Central memory CD8-positive, alpha-beta T cell (primary cell): ENCODE data around the gene DCTN5.
A peak's percentile ranks its signal among the peaks of the same experiment; 100 is the strongest.
"Not testable (repeated sequence)": the region's sequence is repeated elsewhere in the genome, so short reads cannot be mapped to it uniquely, and the experiment has no call there.

Experiments
- ATAC-seq: fragments of 150-1000 bp; cut with Tn5 transposase; replicated peaks from 2 replicates; pipeline ENCODE4 v1.10.0; 2022; ENCODE audit warnings: mild to moderate bottlenecking, moderate FRiP score, moderate number of reproducible peaks; ENCODE audit not compliant: poor library complexity, severe bottlenecking; ENCODE audit errors: extremely low read depth
- DNase-seq, 2 donors: peaks; one replicate each; pipeline ENCODE4 v3.0.0; 2021; ENCODE audit warnings: low spot score in 2 of 2
- H3K27ac Mint-ChIP-seq: one replicate; pipeline ENCODE4 v1.8.0; 2022; ENCODE audit warnings: low read depth, mild to moderate bottlenecking, moderate library complexity, mixed read lengths
- H3K27me3 Mint-ChIP-seq: one replicate; pipeline ENCODE4 v1.8.0; 2022; ENCODE audit warnings: mixed read lengths
- H3K36me3 Mint-ChIP-seq: one replicate; pipeline ENCODE4 v1.8.0; 2022; ENCODE audit warnings: mild to moderate bottlenecking, moderate library complexity, mixed read lengths; ENCODE audit not compliant: insufficient read depth
- H3K4me1 Mint-ChIP-seq: one replicate; pipeline ENCODE4 v1.8.0; 2022; ENCODE audit warnings: mixed read lengths
- H3K4me3 Mint-ChIP-seq: one replicate; pipeline ENCODE4 v1.8.0; 2022; ENCODE audit warnings: mild to moderate bottlenecking, moderate library complexity, mixed read lengths
- H3K9me3 Mint-ChIP-seq: one replicate; pipeline ENCODE4 v1.8.0; 2022; ENCODE audit warnings: mixed read lengths

Gene DCTN5

DNA sequence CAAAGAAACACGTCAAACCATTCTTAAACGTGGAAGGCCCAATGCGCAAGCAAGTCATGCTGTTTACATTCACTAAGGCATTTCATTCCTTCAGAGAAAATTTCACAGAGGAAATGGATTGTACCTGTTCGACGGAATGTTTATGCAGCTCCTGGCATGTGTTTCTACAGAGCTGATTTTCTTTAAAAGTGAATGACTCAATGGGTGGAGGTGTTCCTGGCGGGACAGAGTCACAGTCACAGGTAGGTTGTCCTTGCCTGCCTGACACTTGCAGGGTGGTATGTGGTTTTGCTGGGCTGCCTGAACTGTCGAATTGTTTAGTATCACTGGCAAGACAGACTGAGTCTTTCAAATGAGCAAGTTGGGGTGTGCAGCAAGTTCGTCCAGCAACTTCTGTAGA lies 11.8 kb upstream of the DCTN5 start:
- Mint-ChIP-seq H3K27me3 (no peaks in the 10 kb centered on the region), H3K27ac (no peak overlapping the region), H3K9me3 (no peaks in the 10 kb centered on the region), H3K36me3 (peaks cover 36% of the 10 kb centered on the region), H3K4me1 (peaks cover 6% of the 10 kb centered on the region), H3K4me3 (no peak overlapping the region)
- ATAC-seq (no peak), DNase-seq (no peak)

DNA sequence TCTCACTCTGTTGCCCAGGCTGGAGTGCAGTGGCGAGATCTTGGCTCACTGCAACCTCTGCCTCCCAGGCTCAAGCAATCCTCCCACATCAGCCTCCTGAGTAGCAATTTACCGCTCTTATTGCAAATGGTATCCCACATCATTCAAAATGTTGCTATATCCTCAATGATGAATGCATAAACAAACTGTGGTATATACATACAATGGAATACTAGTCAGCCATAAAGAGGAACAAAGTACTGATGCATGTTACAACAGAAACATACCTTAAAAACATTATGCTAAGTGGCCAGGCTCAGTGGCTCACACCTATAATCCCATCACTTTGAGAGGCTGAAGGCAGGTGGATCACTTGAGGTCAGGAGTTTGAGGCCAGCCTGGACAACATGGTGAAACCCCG lies 9.4 kb upstream of the DCTN5 start:
- H3K4me1 Mint-ChIP-seq, DNase-seq, H3K27me3 Mint-ChIP-seq, H3K27ac Mint-ChIP-seq, H3K4me3 Mint-ChIP-seq, H3K9me3 Mint-ChIP-seq, ATAC-seq: not testable (repeated sequence)
- peaks cover 29% of the 10 kb centered on the region for H3K36me3 Mint-ChIP-seq

DNA sequence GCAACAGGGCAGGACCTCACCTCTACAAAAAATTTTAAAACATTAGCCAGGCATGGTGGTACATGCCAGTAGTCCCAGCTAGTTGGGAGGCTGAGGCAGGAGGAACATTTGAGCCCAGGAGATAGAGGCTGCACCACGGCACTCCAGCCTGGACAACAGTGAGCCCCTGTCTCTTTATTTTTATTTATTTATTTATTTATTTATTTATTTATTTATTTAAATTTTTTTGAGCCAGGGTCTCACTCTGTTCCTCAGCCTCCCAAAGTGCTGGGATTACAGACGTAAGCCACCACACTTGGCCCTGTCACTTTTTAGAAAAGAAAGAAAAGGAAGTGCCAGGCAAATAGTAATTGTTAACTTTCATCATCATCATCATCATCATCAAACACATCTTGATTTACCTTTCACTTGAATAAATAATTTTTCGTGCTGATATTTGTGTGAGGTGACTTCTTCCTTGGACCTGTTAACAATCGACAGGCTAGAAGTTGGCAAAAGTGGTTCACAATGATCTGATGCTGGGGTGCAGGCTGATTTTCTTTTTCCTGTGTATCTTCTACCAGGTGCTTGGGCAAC lies 6.7 kb upstream of the DCTN5 start:
- no peak for DNase-seq
- H3K27ac Mint-ChIP-seq: no peak overlapping the region
- peaks cover 30% of the 10 kb centered on the region for H3K36me3 Mint-ChIP-seq
- no peak for ATAC-seq
- H3K4me1 Mint-ChIP-seq: peaks cover 11% of the 10 kb centered on the region
- H3K4me3 Mint-ChIP-seq: no peak overlapping the region
- H3K9me3 Mint-ChIP-seq: no peaks in the 10 kb centered on the region
- H3K27me3 Mint-ChIP-seq: no peaks in the 10 kb centered on the region

DNA sequence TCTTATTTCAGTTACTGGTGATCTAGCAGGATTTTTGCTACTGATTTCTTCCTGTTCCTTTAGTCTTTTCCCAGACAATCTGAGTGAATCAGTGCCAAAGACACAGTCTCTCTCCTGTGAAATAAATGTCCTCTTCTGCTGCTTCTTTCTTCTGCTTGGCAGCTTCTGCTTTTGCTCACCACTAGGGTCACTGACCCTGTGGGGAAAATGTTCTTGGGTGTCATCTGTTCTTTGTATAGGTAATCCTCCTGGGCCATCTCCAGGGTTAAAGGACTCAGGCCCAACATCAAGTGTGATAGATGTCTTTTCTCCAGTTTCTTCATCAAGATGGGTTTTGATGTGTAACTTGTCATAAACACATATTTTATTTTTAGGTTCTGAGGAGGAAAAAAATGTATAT lies 5.3 kb upstream of the DCTN5 start:
- no peak overlapping the region for H3K27ac Mint-ChIP-seq
- H3K4me1 Mint-ChIP-seq: peaks cover 19% of the 10 kb centered on the region
- no peak overlapping the region for H3K4me3 Mint-ChIP-seq
- no peak for ATAC-seq
- DNase-seq: no peak
- peaks cover 31% of the 10 kb centered on the region for H3K36me3 Mint-ChIP-seq
- H3K9me3 Mint-ChIP-seq: no peaks in the 10 kb centered on the region
- H3K27me3 Mint-ChIP-seq: no peaks in the 10 kb centered on the region

DNA sequence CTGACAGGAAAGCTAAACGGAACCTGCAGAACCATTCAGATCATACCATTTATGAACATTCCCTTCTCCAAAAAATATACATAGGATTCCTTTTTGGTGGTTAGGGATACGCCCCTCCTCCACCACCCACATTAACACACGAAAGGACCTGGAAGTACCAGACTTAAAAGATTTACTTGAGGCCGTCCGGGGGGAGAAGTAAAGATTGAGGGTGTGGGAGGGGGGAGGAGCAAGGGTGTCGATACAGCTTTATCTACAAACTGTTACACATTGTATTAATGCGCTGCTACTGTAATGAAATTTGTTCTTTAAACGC lies 693 bp upstream of the DCTN5 start:
- no peak for ATAC-seq
- Mint-ChIP-seq H3K4me1 (peaks cover 33% of the 10 kb centered on the region), H3K4me3 (peak overlapping the region; percentile 93), H3K9me3 (no peaks in the 10 kb centered on the region), H3K27ac (peak overlapping the region; percentile 94), H3K27me3 (no peaks in the 10 kb centered on the region), H3K36me3 (peaks cover 45% of the 10 kb centered on the region)
- DNase-seq: no peak

DNA sequence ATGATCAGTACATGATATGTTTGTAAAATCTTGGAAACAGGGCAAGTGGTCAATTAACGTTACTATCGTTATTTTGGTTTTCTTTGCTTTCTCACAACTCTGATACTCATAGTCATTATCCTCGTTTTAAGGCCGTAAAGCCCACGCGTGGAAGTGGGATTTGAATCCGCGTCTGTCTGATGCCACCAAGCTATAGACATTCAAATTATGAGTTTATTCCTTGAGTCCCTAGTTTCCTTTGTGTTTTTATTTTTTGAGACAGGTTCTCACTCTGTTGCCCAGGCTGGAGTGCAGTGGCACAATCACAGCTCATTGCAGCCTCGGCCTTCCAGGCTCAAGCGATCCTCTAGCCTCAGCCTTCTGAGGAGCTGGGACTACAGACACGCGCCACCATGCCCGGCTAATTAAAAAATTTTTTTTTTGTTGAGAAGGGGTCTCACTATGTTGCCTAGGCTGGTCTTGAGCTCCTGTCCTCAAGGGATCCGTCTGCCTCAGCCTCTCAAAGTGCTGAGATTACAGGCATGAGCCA lies 1.0 kb downstream of the DCTN5 start:
- H3K9me3 Mint-ChIP-seq: no peaks in the 10 kb centered on the region
- no peak for ATAC-seq
- peaks cover 47% of the 10 kb centered on the region for H3K4me1 Mint-ChIP-seq
- no peak for DNase-seq
- peak overlapping the region; percentile 93 for H3K4me3 Mint-ChIP-seq
- H3K27me3 Mint-ChIP-seq: no peaks in the 10 kb centered on the region
- peaks cover 49% of the 10 kb centered on the region for H3K36me3 Mint-ChIP-seq
- H3K27ac Mint-ChIP-seq: peak overlapping the region; percentile 94

DNA sequence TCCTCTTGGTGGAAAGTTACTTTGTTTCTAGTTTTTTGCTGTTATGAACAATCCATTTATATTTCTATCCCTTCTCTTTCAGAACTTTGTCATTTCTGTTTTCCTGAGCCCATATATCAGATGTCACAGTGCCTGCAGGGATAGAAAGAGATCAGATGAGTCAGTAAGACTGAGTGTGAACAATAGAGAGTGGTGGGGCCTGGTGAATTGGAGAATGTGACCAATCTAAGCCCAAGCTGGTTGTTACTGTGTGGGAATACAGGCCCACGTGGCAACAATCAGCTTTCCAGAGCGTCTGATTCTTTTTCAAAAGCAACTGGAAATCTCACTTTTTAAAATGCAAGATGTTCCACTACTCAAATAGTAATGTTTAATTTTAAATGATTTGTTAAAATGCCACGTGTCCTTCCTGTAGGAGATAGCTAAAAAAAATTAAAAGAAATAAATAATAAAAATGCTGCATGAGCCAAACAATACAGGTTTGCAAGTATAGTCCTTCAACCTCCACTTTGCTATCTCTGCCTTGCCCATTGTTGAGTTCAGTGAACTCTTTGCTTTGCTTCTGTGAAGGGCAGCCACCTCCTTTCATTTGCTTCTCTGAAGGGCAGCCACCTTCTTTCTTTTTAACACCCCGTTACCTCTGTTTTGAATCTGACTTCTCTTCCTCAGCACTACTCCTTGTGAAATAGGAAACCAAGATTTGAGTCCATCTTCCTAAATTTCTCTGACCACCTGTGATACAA lies 9.6 kb downstream of the DCTN5 start:
- Mint-ChIP-seq H3K36me3 (peaks cover 40% of the 10 kb centered on the region), H3K27ac (no peak overlapping the region), H3K4me3 (no peak overlapping the region), H3K9me3 (no peaks in the 10 kb centered on the region), H3K27me3 (no peaks in the 10 kb centered on the region), H3K4me1 (peaks cover 24% of the 10 kb centered on the region)
- no peak for DNase-seq
- no peak for ATAC-seq

DNA sequence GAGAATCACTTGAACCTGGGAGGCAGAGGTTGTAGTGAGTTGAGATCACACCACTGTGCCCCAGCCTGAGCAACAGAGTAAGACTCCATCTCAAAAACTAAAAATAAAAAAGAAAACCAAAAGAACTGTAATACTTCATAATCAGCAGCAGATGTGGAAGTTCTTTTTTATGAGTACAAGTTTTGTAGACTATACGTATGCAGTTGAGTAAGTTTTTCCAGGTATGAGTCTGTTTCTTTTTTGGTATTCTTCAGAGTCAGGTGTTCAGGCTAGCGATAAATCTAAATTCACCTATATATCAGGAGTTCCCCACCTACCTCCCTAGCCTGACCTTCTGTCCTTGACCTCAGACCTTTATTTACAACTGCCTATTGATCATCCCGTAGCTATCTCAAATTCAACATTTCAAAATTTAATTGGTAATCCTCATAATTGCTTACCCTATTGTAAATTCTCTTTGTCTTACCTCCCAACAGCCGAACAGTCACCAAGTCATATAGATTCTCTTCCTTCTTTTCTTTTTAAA lies 10.7 kb downstream of the DCTN5 start:
- H3K36me3 Mint-ChIP-seq: peaks cover 31% of the 10 kb centered on the region
- no peak for ATAC-seq
- H3K27ac Mint-ChIP-seq: no peak overlapping the region
- no peaks in the 10 kb centered on the region for H3K27me3 Mint-ChIP-seq
- H3K4me3 Mint-ChIP-seq: no peak overlapping the region
- no peak for DNase-seq
- H3K9me3 Mint-ChIP-seq: no peaks in the 10 kb centered on the region
- peaks cover 17% of the 10 kb centered on the region for H3K4me1 Mint-ChIP-seq

DNA sequence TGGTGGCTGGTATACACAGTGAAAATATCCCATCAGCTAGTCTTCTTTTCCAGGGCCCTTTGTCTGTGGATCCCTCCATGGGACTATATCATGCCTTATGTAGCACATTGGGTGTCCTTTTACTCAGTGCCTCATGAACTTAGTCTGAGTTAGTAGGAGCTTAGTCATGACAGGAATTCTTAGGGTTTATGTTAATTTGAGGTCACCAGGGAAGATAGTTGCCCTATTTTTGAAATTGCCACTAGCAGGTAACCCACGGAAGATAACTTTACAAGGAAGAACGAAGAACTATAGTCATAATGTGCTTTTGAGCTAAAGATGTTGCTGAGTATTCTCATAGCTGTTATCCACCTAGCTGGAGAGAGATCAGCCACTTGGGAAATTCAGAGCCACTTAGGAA lies 22.7 kb downstream of the DCTN5 start:
- DNase-seq (no peak), ATAC-seq (no peak)
- Mint-ChIP-seq H3K9me3 (no peaks in the 10 kb centered on the region), H3K27me3 (no peaks in the 10 kb centered on the region), H3K4me1 (no peaks in the 10 kb centered on the region), H3K4me3 (no peak overlapping the region), H3K36me3 (peaks cover 59% of the 10 kb centered on the region), H3K27ac (no peak overlapping the region)

DNA sequence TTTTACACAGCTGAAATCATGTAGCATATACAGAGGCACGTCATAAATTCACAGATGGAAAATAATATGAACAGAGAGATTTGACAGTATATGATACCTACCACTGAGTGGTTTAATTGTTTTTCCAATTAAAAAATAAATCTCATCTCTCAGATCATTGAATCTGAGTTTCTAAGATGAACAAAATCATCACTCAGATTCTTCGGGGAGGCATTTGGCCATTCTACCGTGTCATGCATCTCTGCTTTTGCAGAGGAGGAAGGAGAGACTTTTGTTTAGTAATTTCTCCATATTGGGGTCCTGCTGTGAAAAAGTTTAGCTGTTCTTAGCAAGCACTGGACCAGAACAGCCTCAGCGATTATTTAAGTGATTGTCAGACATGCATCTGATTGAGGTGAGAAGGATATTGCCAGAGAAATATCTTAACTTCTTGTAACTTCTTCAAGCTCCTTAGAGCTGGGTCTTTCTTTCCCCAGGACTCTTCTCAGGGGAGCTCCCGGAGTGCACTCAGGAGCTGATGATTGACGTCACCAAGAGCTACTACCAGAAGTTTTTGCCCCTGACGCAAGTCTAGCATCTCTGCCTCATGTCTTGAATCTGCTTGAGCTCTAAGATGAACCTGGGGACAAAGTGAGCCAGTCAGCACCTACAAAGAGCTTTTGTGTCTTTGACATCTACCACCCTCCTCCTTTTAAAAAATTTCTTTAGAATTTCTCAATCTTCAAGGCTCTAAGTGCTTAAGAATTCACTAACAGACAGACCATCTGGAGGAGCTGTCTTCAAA lies 25.5 kb downstream of the DCTN5 start:
- Mint-ChIP-seq H3K4me1 (no peaks in the 10 kb centered on the region), H3K4me3 (no peak overlapping the region), H3K9me3 (no peaks in the 10 kb centered on the region), H3K27ac (no peak overlapping the region), H3K27me3 (no peaks in the 10 kb centered on the region), H3K36me3 (peaks cover 47% of the 10 kb centered on the region)
- DNase-seq (no peak), ATAC-seq (no peak)

DNA sequence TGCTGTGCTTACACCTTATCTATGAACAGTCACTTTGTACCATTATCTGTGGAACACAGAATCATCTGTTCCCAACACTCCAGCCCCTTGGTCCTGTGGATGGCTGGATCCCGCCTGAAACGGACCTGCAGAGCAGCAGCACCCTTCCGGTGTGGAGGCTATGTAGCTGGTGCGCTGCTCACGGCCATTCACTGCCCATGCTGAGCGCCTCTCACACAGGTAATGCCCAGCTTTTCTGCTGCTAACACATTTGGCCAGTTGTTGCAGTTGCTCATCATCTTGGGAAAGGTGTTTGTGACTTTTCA lies 26.0 kb downstream of the DCTN5 start:
- ATAC-seq (no peak), DNase-seq (no peak)
- H3K4me3 Mint-ChIP-seq: no peak overlapping the region
- H3K36me3 Mint-ChIP-seq: peaks cover 44% of the 10 kb centered on the region
- H3K9me3 Mint-ChIP-seq: no peaks in the 10 kb centered on the region
- H3K4me1 Mint-ChIP-seq: no peaks in the 10 kb centered on the region
- H3K27ac Mint-ChIP-seq: no peak overlapping the region
- no peaks in the 10 kb centered on the region for H3K27me3 Mint-ChIP-seq

DNA sequence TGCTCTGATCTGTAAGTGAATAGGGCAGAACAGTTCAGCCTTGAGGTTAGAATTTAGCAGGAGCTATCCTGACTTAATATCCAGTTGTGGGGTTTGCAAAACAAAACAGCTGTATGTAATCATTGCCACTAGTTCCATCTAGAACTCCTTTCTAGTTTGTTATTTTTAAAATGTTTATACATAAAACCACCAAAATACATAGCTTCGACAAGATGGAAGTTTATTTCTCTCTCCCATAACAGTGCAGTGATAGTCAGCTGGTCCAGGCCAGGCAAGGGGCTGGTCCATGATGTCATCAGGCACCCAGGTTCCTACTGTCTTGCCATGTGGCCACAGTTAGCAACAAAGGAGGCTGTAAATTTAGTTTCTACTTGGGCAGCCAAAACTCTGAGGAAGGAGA lies 27.0 kb downstream of the DCTN5 start:
- no peaks in the 10 kb centered on the region for H3K9me3 Mint-ChIP-seq
- H3K27me3 Mint-ChIP-seq: no peaks in the 10 kb centered on the region
- ATAC-seq: no peak
- no peak for DNase-seq
- no peak overlapping the region for H3K27ac Mint-ChIP-seq
- no peaks in the 10 kb centered on the region for H3K4me1 Mint-ChIP-seq
- H3K36me3 Mint-ChIP-seq: peaks cover 37% of the 10 kb centered on the region
- no peak overlapping the region for H3K4me3 Mint-ChIP-seq

DNA sequence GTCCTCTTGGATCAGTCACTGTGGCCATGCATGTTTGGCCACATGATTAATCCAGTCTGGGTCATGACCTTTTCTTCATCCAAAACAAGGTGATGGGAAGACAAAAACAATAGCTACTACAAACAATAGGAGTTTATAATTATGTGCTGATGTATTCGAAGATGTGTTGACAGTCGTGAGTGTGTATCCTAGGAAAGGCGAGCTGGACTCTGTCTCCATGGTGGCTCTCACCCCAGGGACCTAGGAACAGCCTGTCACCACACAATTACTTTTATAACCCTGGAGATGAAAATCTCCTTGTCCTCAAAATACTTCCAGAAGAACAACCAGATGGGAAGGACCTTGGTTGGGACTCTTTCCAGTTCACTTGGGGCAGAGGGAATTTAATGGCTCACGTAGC lies 27.6 kb downstream of the DCTN5 start:
- H3K9me3 Mint-ChIP-seq: no peaks in the 10 kb centered on the region
- no peak for ATAC-seq
- no peak for DNase-seq
- peaks cover 35% of the 10 kb centered on the region for H3K36me3 Mint-ChIP-seq
- H3K4me3 Mint-ChIP-seq: no peak overlapping the region
- H3K27me3 Mint-ChIP-seq: no peaks in the 10 kb centered on the region
- no peaks in the 10 kb centered on the region for H3K4me1 Mint-ChIP-seq
- no peak overlapping the region for H3K27ac Mint-ChIP-seq
